Hepatocyte (in vitro differentiated cells): ENCODE data around the gene PKD1L1. TPM values are rescaled to one million over a fixed set of nuclear protein-coding genes. Genes with fewer than 3 reads are reported as not detected.

ENCODE experiments used
- DNase-seq: peaks from one replicate; pipeline ENCODE4 v3.0.0-alpha.2; 2016; ENCODE audit warnings: low spot score
- H2AFZ ChIP-seq: fragments of 200-600 bp; sonication (generic); 2 replicates; pipeline ENCODE4 v1.6.0; 2016; ENCODE audit warnings: antibody characterized with exemption, mild to moderate bottlenecking
- H3K27ac ChIP-seq: fragments of 200-600 bp; sonication (generic); 2 replicates; pipeline ENCODE4 v1.5.1; 2016; ENCODE audit warnings: mild to moderate bottlenecking
- H3K27me3 ChIP-seq: fragments of 200-600 bp; sonication (generic); 2 replicates; pipeline ENCODE4 v1.6.1; 2016
- H3K36me3 ChIP-seq: fragments of 200-600 bp; sonication (generic); replicated peaks from 2 replicates; pipeline ENCODE4 v1.5.1; 2016; ENCODE audit warnings: low read depth; ENCODE audit not compliant: insufficient read depth
- H3K4me1 ChIP-seq: fragments of 200-600 bp; sonication (generic); 2 replicates; pipeline ENCODE4 v1.5.1; 2016; ENCODE audit warnings: mild to moderate bottlenecking, moderate library complexity; ENCODE audit not compliant: insufficient read depth
- H3K4me2 ChIP-seq: fragments of 200-600 bp; sonication (generic); 2 replicates; pipeline ENCODE4 v1.6.0; 2016
- H3K4me3 ChIP-seq: fragments of 200-600 bp; sonication (generic); 2 replicates; pipeline ENCODE4 v1.5.1; 2016; ENCODE audit warnings: mild to moderate bottlenecking
- H3K79me2 ChIP-seq: fragments of 200-600 bp; sonication (generic); 2 replicates; pipeline ENCODE4 v1.6.0; 2017; ENCODE audit warnings: mild to moderate bottlenecking
- H3K9me2 ChIP-seq: fragments of 200-600 bp; sonication (generic); replicated peaks from 2 replicates; pipeline ENCODE4 v1.6.0; 2017; ENCODE audit warnings: mild to moderate bottlenecking; ENCODE audit not compliant: insufficient read depth
- H3K9me3 ChIP-seq: fragments of 200-600 bp; sonication (generic); 2 replicates; pipeline ENCODE4 v1.5.1; 2016; ENCODE audit warnings: low read depth, mild to moderate bottlenecking
- H4K20me1 ChIP-seq: fragments of 200-600 bp; sonication (generic); 2 replicates; pipeline ENCODE4 v1.6.0; 2016; ENCODE audit warnings: mild to moderate bottlenecking; ENCODE audit not compliant: insufficient read depth, poor library complexity, severe bottlenecking
- CTCF ChIP-seq: fragments of 200-600 bp; sonication (generic); IDR thresholded peaks from 2 replicates; pipeline ENCODE4 v1.5.1; 2016; ENCODE audit warnings: antibody characterized with exemption, mild to moderate bottlenecking; ENCODE audit not compliant: poor library complexity
- EZH2 ChIP-seq: fragments of 200-600 bp; sonication (generic); IDR thresholded peaks from 2 replicates; pipeline ENCODE4 v1.6.1; 2016; ENCODE audit warnings: antibody characterized with exemption, mild to moderate bottlenecking, borderline replicate concordance
- EZH2phosphoT487 ChIP-seq: fragments of 200-600 bp; sonication (generic); IDR thresholded peaks from one replicate; pipeline ENCODE4 v1.6.1; 2018; ENCODE audit warnings: antibody characterized with exemption, mild to moderate bottlenecking, low read depth, moderate library complexity; ENCODE audit not compliant: unreplicated experiment, severe bottlenecking
- WGBS: methylation state at CpG from one replicate; pipeline ENCODE4 v1.1.6; 2016; ENCODE audit warnings: low lambda C conversion rate; ENCODE audit errors: missing lambda C conversion rate; 5-methylcytosine and 5-hydroxymethylcytosine counted together
- polyA plus RNA-seq: library from polyadenylated mRNA; unstranded; fragments of >200 nt; fragmentation: Nextera tagmentation; extraction: Ambion mirVana; gene quantifications from 2 replicates; pipeline ENCODE4 v1.2.1, GENCODE V29; 2016
- total RNA-seq: library from RNA; depleted of rRNA; stranded (reverse); fragments of >200 nt; gene quantifications from 2 replicates; pipeline ENCODE4 v1.2.3, GENCODE V29; 2014

PKD1L1 gene
- total and polyA plus RNA-seq, 2 experiments from 2014 or later, result 0.07 TPM

DNA sequence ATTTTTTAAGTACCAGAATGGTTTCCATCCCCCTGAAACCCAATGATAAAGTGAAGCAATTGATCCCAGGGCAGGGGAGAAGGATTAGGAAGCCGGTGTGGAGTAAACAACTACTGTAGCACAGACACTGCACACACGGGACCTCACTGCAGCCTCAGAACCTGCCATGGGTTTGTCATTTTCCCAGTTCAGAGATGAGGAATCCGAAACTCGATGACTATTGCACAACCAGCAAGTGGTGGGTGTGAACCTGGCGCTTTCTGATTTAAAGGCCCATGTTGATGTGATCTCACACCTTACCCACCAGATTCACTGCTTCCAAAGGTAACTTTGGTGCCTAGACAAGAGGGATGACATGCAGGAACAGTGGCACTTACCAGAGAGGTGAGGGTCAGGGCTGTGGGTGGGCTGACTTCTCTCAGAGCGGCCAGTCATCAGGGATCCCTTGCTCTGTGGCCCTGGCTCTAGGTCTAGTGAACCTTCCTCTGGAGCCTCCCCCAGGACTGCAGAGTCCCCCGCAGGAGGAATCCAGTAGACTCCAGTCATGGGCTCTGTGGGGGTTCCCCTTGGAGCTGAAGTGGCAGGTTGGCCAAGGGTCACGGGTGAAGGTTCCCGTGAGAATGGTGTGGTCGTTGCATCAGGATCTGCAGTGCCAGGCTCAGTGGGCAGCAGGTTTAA lies 62.8 kb downstream of the PKD1L1 start:
- no peaks in the 10 kb centered on the region for H3K4me1 ChIP-seq
- TF ChIP-seq CTCF (no peak), EZH2 (no peak), EZH2phosphoT487 (no peak)

GRCh38 chr7:47884675-47885074 lies 63.6 kb downstream of the PKD1L1 start:
- no peak for DNase-seq
- TF ChIP-seq EZH2phosphoT487, result no peak
- no peak for TF ChIP-seq EZH2
- no peak for TF ChIP-seq CTCF
- Histone ChIP-seq H3K27ac (no peak overlapping the region), H3K79me2 (no peaks in the 10 kb centered on the region), H3K4me1 (no peaks in the 10 kb centered on the region), H3K27me3 (no peaks in the 10 kb centered on the region), H3K4me2 (no peak overlapping the region), H4K20me1 (no peaks in the 10 kb centered on the region), H2AFZ (no peak overlapping the region), H3K4me3 (no peak overlapping the region), H3K9me3 (no peaks in the 10 kb centered on the region), H3K9me2 (no peaks in the 10 kb centered on the region), H3K36me3 (no peaks in the 10 kb centered on the region)
- WGBS, result 69% methylated on average over 2 of the region's 2 CpGs

More for the DNA sequence above, 62.8 kb downstream of the PKD1L1 start:
- Histone ChIP-seq H3K27ac (no peak overlapping the region), H2AFZ (no peak overlapping the region), H3K4me3 (no peak overlapping the region), H3K36me3 (no peaks in the 10 kb centered on the region), H4K20me1 (no peaks in the 10 kb centered on the region), H3K9me3 (no peaks in the 10 kb centered on the region), H3K79me2 (no peaks in the 10 kb centered on the region), H3K9me2 (no peaks in the 10 kb centered on the region), H3K4me2 (no peak overlapping the region), H3K27me3 (no peaks in the 10 kb centered on the region)
- DNase-seq, result no peak
- 88% methylated on average over 10 of the region's 10 CpGs for WGBS

DNA sequence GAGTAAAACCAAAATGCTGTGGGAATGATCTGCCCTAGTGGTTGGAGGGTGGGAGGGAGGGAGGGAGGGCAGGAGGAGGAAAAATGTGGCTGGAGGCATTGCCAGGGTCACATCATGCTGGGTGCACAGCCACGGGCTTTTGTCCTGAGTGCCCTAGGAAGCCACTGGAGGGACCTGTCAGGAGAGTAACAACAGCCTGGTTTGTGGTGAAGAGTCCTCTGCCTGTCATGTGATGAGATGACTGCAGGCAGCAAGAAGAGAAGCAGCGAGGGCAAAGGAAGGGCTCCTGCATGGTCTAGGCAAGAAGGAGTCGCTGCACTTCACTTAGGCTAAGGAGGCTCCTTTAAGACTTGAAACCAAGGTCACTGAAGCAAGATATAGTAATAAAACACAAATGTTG lies 65.6 kb downstream of the PKD1L1 start:
- Histone ChIP-seq H4K20me1 (no peaks in the 10 kb centered on the region), H3K79me2 (no peaks in the 10 kb centered on the region), H3K36me3 (no peaks in the 10 kb centered on the region), H3K27ac (no peak overlapping the region), H3K9me2 (no peaks in the 10 kb centered on the region), H3K4me1 (no peaks in the 10 kb centered on the region), H3K4me3 (no peak overlapping the region), H3K9me3 (no peaks in the 10 kb centered on the region), H2AFZ (no peak overlapping the region), H3K27me3 (no peaks in the 10 kb centered on the region), H3K4me2 (no peak overlapping the region)
- 85% methylated on average over 3 of the region's 3 CpGs for WGBS
- no peak for TF ChIP-seq EZH2
- TF ChIP-seq CTCF, result no peak
- no peak for DNase-seq
